HL-60 (cell line): ENCODE data around the gene STXBP2.

Source experiments
- DNase-seq, 2 experiments: peaks; one replicate each; pipeline ENCODE4 v3.0.0-alpha.2; 2010 to 2020; ENCODE audit warnings: low read depth in 1 of 2, low spot score in 1 of 2
- H3K27ac ChIP-seq: fragments of 250-450 bp; sonication (Bioruptor Pico); replicated peaks from 2 replicates; pipeline ENCODE4 v1.5.1; 2020; ENCODE audit warnings: mild to moderate bottlenecking, moderate library complexity
- H3K27me3 ChIP-seq: fragments of 250-450 bp; sonication (Bioruptor Pico); 2 replicates; pipeline ENCODE4 v1.5.1; 2021; ENCODE audit warnings: mild to moderate bottlenecking, moderate library complexity; ENCODE audit not compliant: insufficient read depth, poor library complexity, severe bottlenecking
- H3K4me3 ChIP-seq: replicated peaks from 2 replicates; pipeline ENCODE4 v1.5.1; 2011; ENCODE audit warnings: mild to moderate bottlenecking, control low read depth, low read length; ENCODE audit not compliant: insufficient read depth
- GABPA ChIP-seq: IDR thresholded peaks from 2 replicates; pipeline ENCODE4 v1.6.1; 2012; ENCODE audit warnings: low read depth
- POLR2AphosphoS5 ChIP-seq: IDR thresholded peaks from 2 replicates; pipeline ENCODE4 v1.6.1; 2012; ENCODE audit warnings: low read depth
- REST ChIP-seq: IDR thresholded peaks from 2 replicates; pipeline ENCODE4 v1.6.1; 2012; ENCODE audit warnings: low read depth; ENCODE audit not compliant: insufficient replicate concordance
- SPI1 ChIP-seq: IDR thresholded peaks from 2 replicates; pipeline ENCODE4 v1.6.1; 2012; ENCODE audit warnings: low read depth, mild to moderate bottlenecking, borderline replicate concordance
- TF ChIP-seq, protein P1 (sequence below): IDR thresholded peaks from one replicate; pipeline ENCODE4 v1.5.1; 2011; ENCODE audit warnings: low read length, control low read depth, inconsistent platforms; ENCODE audit not compliant: insufficient read depth

Gene STXBP2

DNA sequence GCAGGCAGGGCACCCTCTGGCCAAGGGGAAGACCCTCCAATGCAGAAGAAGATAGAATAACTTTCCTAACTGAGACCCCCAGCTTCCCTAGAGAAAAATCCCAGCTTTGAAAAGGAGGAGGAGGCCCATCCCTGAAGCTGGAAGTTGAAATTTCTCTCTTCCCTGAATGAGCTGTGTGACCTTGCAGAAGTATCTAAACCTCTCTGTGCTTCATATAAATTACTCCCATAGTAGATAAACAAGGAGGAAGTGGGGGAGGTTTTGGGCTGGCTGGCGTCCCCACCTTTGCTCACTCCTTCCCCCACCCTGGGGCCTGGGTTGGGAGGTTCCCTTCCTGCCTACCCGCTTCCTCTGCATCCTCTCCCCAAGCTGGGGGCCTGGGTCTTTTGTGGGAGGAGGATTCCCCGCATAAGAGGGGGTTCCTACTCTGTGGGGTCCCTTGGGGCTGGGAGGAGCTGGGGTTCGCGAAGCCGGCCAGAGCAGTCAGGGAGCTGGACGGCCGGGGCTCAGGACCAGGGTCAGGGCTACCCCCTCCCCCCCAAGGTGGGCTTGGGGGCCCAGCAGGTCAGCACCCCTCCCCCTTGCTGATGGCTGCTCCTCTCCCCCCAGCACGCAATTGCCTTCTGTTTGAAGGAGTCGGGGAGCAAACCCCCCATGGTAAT, 29.6 kb upstream of the STXBP2 start:
- Histone ChIP-seq H3K4me3 (no peak overlapping the region), H3K27ac (no peak overlapping the region), H3K27me3 (peaks cover 6% of the 10 kb centered on the region)
- no peak for TF ChIP-seq GABPA
- no peak for TF ChIP-seq POLR2AphosphoS5
- no peak for TF ChIP-seq REST
- no peak for TF ChIP-seq SPI1
- TF ChIP-seq, protein P1, sequence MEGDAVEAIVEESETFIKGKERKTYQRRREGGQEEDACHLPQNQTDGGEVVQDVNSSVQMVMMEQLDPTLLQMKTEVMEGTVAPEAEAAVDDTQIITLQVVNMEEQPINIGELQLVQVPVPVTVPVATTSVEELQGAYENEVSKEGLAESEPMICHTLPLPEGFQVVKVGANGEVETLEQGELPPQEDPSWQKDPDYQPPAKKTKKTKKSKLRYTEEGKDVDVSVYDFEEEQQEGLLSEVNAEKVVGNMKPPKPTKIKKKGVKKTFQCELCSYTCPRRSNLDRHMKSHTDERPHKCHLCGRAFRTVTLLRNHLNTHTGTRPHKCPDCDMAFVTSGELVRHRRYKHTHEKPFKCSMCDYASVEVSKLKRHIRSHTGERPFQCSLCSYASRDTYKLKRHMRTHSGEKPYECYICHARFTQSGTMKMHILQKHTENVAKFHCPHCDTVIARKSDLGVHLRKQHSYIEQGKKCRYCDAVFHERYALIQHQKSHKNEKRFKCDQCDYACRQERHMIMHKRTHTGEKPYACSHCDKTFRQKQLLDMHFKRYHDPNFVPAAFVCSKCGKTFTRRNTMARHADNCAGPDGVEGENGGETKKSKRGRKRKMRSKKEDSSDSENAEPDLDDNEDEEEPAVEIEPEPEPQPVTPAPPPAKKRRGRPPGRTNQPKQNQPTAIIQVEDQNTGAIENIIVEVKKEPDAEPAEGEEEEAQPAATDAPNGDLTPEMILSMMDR, result no peak
- DNase-seq, result no peak

GRCh38 chr19:7607874-7608560, 28.9 kb upstream of the STXBP2 start:
- Histone ChIP-seq H3K27ac (no peak overlapping the region), H3K27me3 (peaks cover 6% of the 10 kb centered on the region), H3K4me3 (no peak overlapping the region)
- no peak for DNase-seq
- TF ChIP-seq POLR2AphosphoS5, result no peak
- TF ChIP-seq, protein P1, result no peak
- TF ChIP-seq GABPA, result no peak
- no peak for TF ChIP-seq REST
- no peak for TF ChIP-seq SPI1

DNA sequence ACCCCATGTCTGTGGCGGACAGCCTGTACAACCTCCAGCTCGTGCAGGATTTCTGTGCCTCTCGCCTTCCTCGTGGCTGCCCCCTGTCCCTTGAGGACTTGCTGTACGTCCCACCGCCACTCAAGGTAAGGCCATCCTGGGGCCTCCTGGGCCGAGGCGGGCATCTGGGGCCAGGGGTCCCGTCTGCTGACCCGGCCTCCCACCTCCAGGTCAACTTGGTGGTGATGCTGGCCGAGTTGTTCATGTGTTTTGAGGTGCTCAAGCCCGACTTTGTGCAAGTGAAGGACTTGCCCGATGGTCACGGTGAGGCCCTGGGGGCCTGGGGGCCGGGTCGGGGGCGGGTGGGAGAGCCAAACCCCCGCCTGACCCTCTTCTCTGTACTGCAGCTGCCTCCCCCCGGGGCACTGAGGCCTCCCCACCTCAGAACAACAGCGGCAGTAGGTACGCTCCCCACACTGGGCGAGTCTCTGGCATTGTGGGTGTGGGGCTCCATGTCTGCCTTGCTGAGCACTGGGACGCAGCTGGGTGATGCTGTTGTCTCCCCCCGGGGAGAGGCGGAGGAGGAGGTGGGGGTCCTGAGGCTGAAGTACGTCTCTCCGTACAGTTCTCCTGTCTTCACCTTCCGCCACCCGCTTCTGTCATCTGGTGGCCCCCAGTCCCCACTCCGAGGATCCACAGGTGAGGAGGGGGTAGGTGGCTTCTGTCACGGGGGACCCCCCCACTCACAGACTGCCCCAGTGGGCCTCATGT, 26.2 kb upstream of the STXBP2 start:
- no peak overlapping the region for H3K27ac ChIP-seq
- no peak for TF ChIP-seq GABPA
- no peak for TF ChIP-seq REST
- no peak for TF ChIP-seq SPI1
- no peak for TF ChIP-seq POLR2AphosphoS5
- TF ChIP-seq, protein P1, result no peak
- DNase-seq, result no peak
- H3K4me3 ChIP-seq, result no peak overlapping the region
- H3K27me3 ChIP-seq, result peaks cover 2% of the 10 kb centered on the region
